HCT116 (cell line): Measurements from ENCODE around the gene HK1. TPM values are rescaled to one million over a fixed set of nuclear protein-coding genes. Genes with fewer than 3 reads are reported as not detected.

ENCODE experiments used
- ATAC-seq: fragments of 200-7000 bp; cut with Tn5 transposase; 2 replicates; pipeline ENCODE4 v1.9.1; 2020; ENCODE audit warnings: mild to moderate bottlenecking, moderate library complexity
- BruUV-seq: library from RNA; stranded (reverse); fragments of 400-500 nt; replicated peaks from 2 replicates; lab custom pipeline; 2021; lab: Mats Ljungman, UMichigan
- CTCF ChIA-PET: fragments of 300-600 bp; sonication (Branson Sonifier 250); formaldehyde crosslinking; loops from one replicate; lab custom pipeline; 2021; ENCODE audit warnings: antibody characterized with exemption; lab: Charles Lee
- POLR2A ChIA-PET: fragments of 300-600, 350-600 bp; sonication (Branson Sonifier 250); formaldehyde crosslinking; loops from one replicate; lab custom pipeline; 2021; ENCODE audit warnings: antibody characterized with exemption; lab: Charles Lee
- RAD21 ChIA-PET, 2 experiments: fragments of 300-600 bp; sonication (Branson Sonifier 250); formaldehyde crosslinking; loops; one replicate each; lab custom pipeline; 2023; ENCODE audit warnings: low total read pairs in 2 of 2; ENCODE audit not compliant: uncharacterized antibody in 2 of 2, unreplicated experiment in 2 of 2, low non-redundant PET in 1 of 2; lab: Charles Lee
- DNase-seq: peaks from one replicate; pipeline ENCODE4 v3.0.0-alpha.2; 2010; ENCODE audit warnings: low read depth, low spot score
- H2AFZ ChIP-seq: fragments of 200-600 bp; shearing (Covaris generic), sonication (generic); 2 replicates; pipeline ENCODE4 v1.6.1; 2017; ENCODE audit warnings: low read depth, mixed run types, mixed read lengths, antibody characterized with exemption, low read length; ENCODE audit not compliant: poor library complexity, severe bottlenecking
- H3K27ac ChIP-seq: 2 replicates; pipeline ENCODE4 v1.5.1; 2012; ENCODE audit warnings: low read depth, low read length
- H3K27me3 ChIP-seq: fragments of 200-600 bp; sonication (generic); 2 replicates; pipeline ENCODE4 v1.6.1; 2016; ENCODE audit warnings: mixed run types, low read length, mixed read lengths; ENCODE audit not compliant: insufficient read depth
- H3K36me3 ChIP-seq, 2 experiments: fragments of 200-500 bp in 1 of 2; fragments of 200-600 bp in 1 of 2; sonication (Bioruptor generic) in 1 of 2; sonication (generic) in 1 of 2; 2 replicates each; pipeline versions ENCODE4 v1.5.1 to v1.6.1; 2014 to 2016; ENCODE audit warnings: low read length in 2 of 2, inconsistent platforms in 1 of 2, mixed read lengths in 1 of 2, mixed run types in 1 of 2; ENCODE audit not compliant: insufficient read depth in 2 of 2, control insufficient read depth in 1 of 2
- H3K4me1 ChIP-seq, 2 experiments: fragments of 200-600 bp in 1 of 2; sonication (generic) in 1 of 2; 2 replicates each; pipeline versions ENCODE4 v1.5.1 to v1.6.1; 2012 to 2017; ENCODE audit warnings: low read length in 2 of 2, inconsistent platforms in 1 of 2, mild to moderate bottlenecking in 1 of 2, mixed read lengths in 1 of 2, mixed run types in 1 of 2, moderate library complexity in 1 of 2; ENCODE audit not compliant: insufficient read depth in 2 of 2, control insufficient read depth in 1 of 2
- H3K4me2 ChIP-seq: fragments of 200-600 bp; sonication (generic); 2 replicates; pipeline ENCODE4 v1.6.1; 2017; ENCODE audit warnings: mixed run types, low read length, mixed read lengths
- H3K4me3 ChIP-seq, 2 experiments: fragments of 200-600 bp in 1 of 2; sonication (generic) in 1 of 2; replicated peaks in 1 of 2; 2 replicates each; pipeline ENCODE4 v1.5.1; 2011 to 2016; ENCODE audit warnings: low read length in 2 of 2, control low read depth in 1 of 2, low read depth in 1 of 2, mild to moderate bottlenecking in 1 of 2, mixed read lengths in 1 of 2, mixed run types in 1 of 2
- H3K79me2 ChIP-seq: fragments of 200-600 bp; sonication (generic); 2 replicates; pipeline ENCODE4 v1.6.1; 2017; ENCODE audit warnings: mild to moderate bottlenecking, mixed run types, low read length, moderate library complexity, mixed read lengths; ENCODE audit not compliant: insufficient read depth
- H3K9ac ChIP-seq: fragments of 200-600 bp; sonication (generic); 2 replicates; pipeline ENCODE4 v1.6.1; 2016; ENCODE audit warnings: low read length, mixed read lengths
- H3K9me2 ChIP-seq: fragments of 200-600 bp; sonication (generic), shearing (Covaris generic); 2 replicates; pipeline ENCODE4 v1.6.1; 2017; ENCODE audit warnings: mixed run types, mild to moderate bottlenecking, moderate library complexity; ENCODE audit not compliant: insufficient read depth
- H3K9me3 ChIP-seq, 2 experiments: fragments of 200-500 bp in 1 of 2; fragments of 200-600 bp in 1 of 2; sonication (Bioruptor generic) in 1 of 2; sonication (generic) in 1 of 2; 2 replicates each; pipeline ENCODE4 v1.6.1; 2014 to 2017; ENCODE audit warnings: low read length in 2 of 2, mixed read lengths in 2 of 2, inconsistent platforms in 1 of 2, low read depth in 1 of 2, mild to moderate bottlenecking in 1 of 2, mixed run types in 1 of 2, moderate library complexity in 1 of 2; ENCODE audit not compliant: control insufficient read depth in 1 of 2, insufficient read depth in 1 of 2
- H4K20me1 ChIP-seq: fragments of 200-600 bp; sonication (generic), shearing (Covaris generic); 2 replicates; pipeline ENCODE4 v1.6.1; 2017; ENCODE audit warnings: mixed run types, mild to moderate bottlenecking, moderate library complexity; ENCODE audit not compliant: insufficient read depth
- CBX3 ChIP-seq: IDR thresholded peaks from 2 replicates; pipeline ENCODE4 v1.6.1; 2012; ENCODE audit warnings: low read depth
- CEBPB ChIP-seq: IDR thresholded peaks from 2 replicates; pipeline ENCODE4 v1.6.1; 2012; ENCODE audit warnings: low read depth
- EGR1 ChIP-seq: IDR thresholded peaks from 2 replicates; pipeline ENCODE4 v1.6.1; 2012; ENCODE audit warnings: low read depth
- ELF1 ChIP-seq: IDR thresholded peaks from 2 replicates; pipeline ENCODE4 v1.6.1; 2012; ENCODE audit warnings: low read depth, borderline replicate concordance
- EZH2 ChIP-seq: fragments of 200-600 bp; sonication (generic); IDR thresholded peaks from 2 replicates; pipeline ENCODE4 v1.6.1; 2017; ENCODE audit warnings: antibody characterized with exemption, mixed run types
- FOSL1 ChIP-seq: IDR thresholded peaks from 2 replicates; pipeline ENCODE4 v1.6.1; 2012; ENCODE audit warnings: low read depth
- POLR2AphosphoS5 ChIP-seq: IDR thresholded peaks from 2 replicates; pipeline ENCODE4 v1.6.1; 2011; ENCODE audit warnings: mild to moderate bottlenecking, low read depth, low read length, moderate library complexity
- SIN3A ChIP-seq: IDR thresholded peaks from 2 replicates; pipeline ENCODE4 v1.6.1; 2012; ENCODE audit warnings: low read depth
- SP1 ChIP-seq: IDR thresholded peaks from 2 replicates; pipeline ENCODE4 v1.6.1; 2012; ENCODE audit warnings: low read depth
- SRF ChIP-seq: IDR thresholded peaks from 2 replicates; pipeline ENCODE4 v1.6.1; 2012; ENCODE audit warnings: low read depth
- YY1 ChIP-seq: IDR thresholded peaks from 2 replicates; pipeline ENCODE4 v1.6.1; 2011; ENCODE audit warnings: low read length, low read depth, moderate library complexity, mild to moderate bottlenecking; ENCODE audit not compliant: insufficient replicate concordance; ENCODE audit errors: extremely low read depth
- intact Hi-C: fragments of 100-400 bp; cut with micrococcal nuclease; formaldehyde crosslinking; loops from 2 replicates; pipeline ENCODE4 v1.10.0; 2022
- total RNA-seq: library from RNA; stranded (reverse); gene quantifications from one replicate; pipeline ENCODE4 v1.2.1, GENCODE V29; 2021; ENCODE audit not compliant: unreplicated experiment
- TF ChIP-seq, protein P1 (sequence below): IDR thresholded peaks from 2 replicates; pipeline ENCODE4 v1.6.1; 2012
- TF ChIP-seq, protein P2 (sequence below): IDR thresholded peaks from 2 replicates; pipeline ENCODE4 v1.6.1; 2012

Gene HK1
- total RNA-seq, 1 experiment from 2014 or later = 50.3 TPM

DNA sequence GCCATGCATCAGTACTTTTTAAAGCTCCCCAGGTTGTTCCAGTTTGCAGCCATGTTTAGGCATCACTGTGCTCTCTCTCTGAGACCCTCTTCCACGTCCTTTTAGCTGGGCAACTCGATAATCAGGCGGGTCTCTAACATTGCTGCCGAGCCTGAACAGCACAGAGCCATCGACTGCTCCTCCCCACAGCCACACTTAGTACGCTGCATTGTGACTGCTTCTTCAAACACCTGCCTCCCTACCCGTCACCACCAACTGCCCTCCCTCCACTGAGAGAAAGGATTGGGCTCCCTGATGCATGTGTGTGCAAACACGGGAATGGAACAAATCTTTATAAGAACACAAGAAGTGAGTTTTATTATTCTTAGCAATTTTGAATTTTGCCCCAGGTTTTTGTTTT lies 149.9 kb downstream of the HK1 start:
- CTCF ChIA-PET = interaction anchor here (2.7 kb wide), 1 partner anchor 78 kb away, joined by 13 read pairs; no protein-coding TSS in a partner anchor
- BruUV-seq = no TSS peak
- H3K9me2 ChIP-seq = no peaks in the 10 kb centered on the region
- H3K36me3 ChIP-seq = no peaks in the 10 kb centered on the region
- ATAC-seq = no peak
- RAD21 ChIA-PET = no interaction called here
- no peaks in the 10 kb centered on the region for H3K79me2 ChIP-seq
- H3K9ac ChIP-seq = no peak overlapping the region
- no peak overlapping the region for H3K4me3 ChIP-seq
- no peak for DNase-seq
- no peaks in the 10 kb centered on the region for H3K9me3 ChIP-seq
- H3K27me3 ChIP-seq = no peaks in the 10 kb centered on the region
- TF ChIP-seq CBX3 (no peak), CEBPB (no peak), POLR2AphosphoS5 (no peak), ELF1 (no peak), FOSL1 (no peak), SRF (no peak), SP1 (no peak), EZH2 (no peak), SIN3A (no peak), EGR1 (no peak), YY1 (no peak)
- TF ChIP-seq, protein P1, sequence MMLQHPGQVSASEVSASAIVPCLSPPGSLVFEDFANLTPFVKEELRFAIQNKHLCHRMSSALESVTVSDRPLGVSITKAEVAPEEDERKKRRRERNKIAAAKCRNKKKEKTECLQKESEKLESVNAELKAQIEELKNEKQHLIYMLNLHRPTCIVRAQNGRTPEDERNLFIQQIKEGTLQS = no peak
- TF ChIP-seq, protein P2, sequence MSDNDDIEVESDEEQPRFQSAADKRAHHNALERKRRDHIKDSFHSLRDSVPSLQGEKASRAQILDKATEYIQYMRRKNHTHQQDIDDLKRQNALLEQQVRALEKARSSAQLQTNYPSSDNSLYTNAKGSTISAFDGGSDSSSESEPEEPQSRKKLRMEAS = no peak
- TF ChIP-seq, all 23 proteins: peak for 0
- Histone ChIP-seq H3K27ac (no peak overlapping the region), H3K4me2 (no peak overlapping the region), H3K4me1 (peaks cover 0 to 15% of the 10 kb centered on the region in 2 experiments; a peak in 1 of 4 replicates), H2AFZ (no peak overlapping the region), H4K20me1 (no peaks in the 10 kb centered on the region)
- intact Hi-C loops = loop anchor here (10.0 kb wide), 1 partner anchor 287 kb away; no protein-coding TSS in a partner anchor
- POLR2A ChIA-PET = no interaction called here
